ENCODE results near the gene ANKRD26. TPM values are rescaled to one million over a fixed set of nuclear protein-coding genes. Genes with fewer than 3 reads are reported as not detected.

Gene ANKRD26
- polyA plus RNA-seq, 2 of the 4 experiments (the other 2 are of a cell fraction) = 4.0 to 4.1 TPM

- ChIA-PET POLR2A (no interaction called here), CTCF (no interaction called here)
- Histone ChIP-seq H3K4me1 (no peaks in the 10 kb centered on the region), H3K9me3 (no peaks in the 10 kb centered on the region), H3K27ac (no peak overlapping the region), H3K4me2 (no peak overlapping the region), H3K4me3 (no peak overlapping the region)
- DNase-seq (ENCODE audit: low read depth in 1 of 2, low spot score in 1 of 2) (peak in 1 of 2 experiments; percentile 27), ATAC-seq (peak; percentile 34 to 62; a peak in 4 of 6 replicates), FAIRE-seq (no peak)
- 89% methylated on average over 6 of the region's 6 CpGs for WGBS (ENCODE audit: missing lambda C conversion rate)
- TF ChIP-seq CHD4 (IDR thresholded peaks at IDR 0.05; ENCODE audit: borderline replicate concordance) (no peak), MAFK (IDR thresholded peaks at IDR 0.05; ENCODE audit: partially characterized antibody) (no peak), JUNB (IDR thresholded peaks at IDR 0.05) (no peak), EP300 (IDR thresholded peaks at IDR 0.05) (no peak), BCL3 (IDR thresholded peaks at IDR 0.05) (no peak), POLR2AphosphoS2 (conservative IDR thresholded peaks at IDR 0.05; ENCODE audit: low read length) (no peak), ZC3H11A (IDR thresholded peaks at IDR 0.05) (no peak), ESRRA (IDR thresholded peaks at IDR 0.05; ENCODE audit: borderline replicate concordance, low read length) (no peak), MAZ (IDR thresholded peaks at IDR 0.05; ENCODE audit: borderline replicate concordance, low read depth, low read length) (no peak), SREBF2 (IDR thresholded peaks at IDR 0.05) (no peak), RAD21 (conservative IDR thresholded peaks at IDR 0.05 in 1 of 2, IDR thresholded peaks at IDR 0.05 in 1 of 2) (no peak)
Measured at GRCh38 chr10:27072436-27073114, 27.7 kb downstream of the ANKRD26 start.

GRCh38 chr10:27068217-27068891 is 31.9 kb downstream of the ANKRD26 start:
- 95% methylated on average over 2 of the region's 2 CpGs for WGBS (ENCODE audit: missing lambda C conversion rate)
- no peaks in the 10 kb centered on the region for H3K4me1 ChIP-seq
- ChIA-PET CTCF (no interaction called here), POLR2A (no interaction called here)
- no peak overlapping the region for H3K27ac ChIP-seq
- ATAC-seq (no peak), DNase-seq (ENCODE audit: low read depth in 1 of 2, low spot score in 1 of 2) (no peak), FAIRE-seq (no peak)
- no peaks in the 10 kb centered on the region for H3K9me3 ChIP-seq
- H3K4me3 ChIP-seq = no peak overlapping the region
- H3K4me2 ChIP-seq = no peak overlapping the region
- TF ChIP-seq MYC (IDR thresholded peaks at IDR 0.05; ENCODE audit: borderline replicate concordance, low read length) (no peak), ZC3H11A (IDR thresholded peaks at IDR 0.05) (no peak), ATOH8 (CRISPR knock-in tag; IDR thresholded peaks at IDR 0.05; ENCODE audit: low read depth) (no peak), CTCF (IDR thresholded peaks at IDR 0.05) (no peak)

GRCh38 chr10:27065084-27065483 is 35.2 kb downstream of the ANKRD26 start:
- Histone ChIP-seq H3K27ac (no peak overlapping the region), H3K4me3 (no peak overlapping the region), H3K4me2 (no peak overlapping the region), H3K9me3 (no peaks in the 10 kb centered on the region), H3K4me1 (no peaks in the 10 kb centered on the region)
- FAIRE-seq (no peak), ATAC-seq (no peak), DNase-seq (ENCODE audit: low read depth in 1 of 2, low spot score in 1 of 2) (no peak)
- TF ChIP-seq NR3C1 (IDR thresholded peaks at IDR 0.05) (no peak), RNF2 (IDR thresholded peaks at IDR 0.05; ENCODE audit: borderline replicate concordance, low read depth) (no peak), TP53 (CRISPR knock-in tag; IDR thresholded peaks at IDR 0.05) (no peak), HOXB5 (CRISPR knock-in tag; IDR thresholded peaks at IDR 0.05) (no peak), ZFP36 (IDR thresholded peaks at IDR 0.05; ENCODE audit: borderline replicate concordance, partially characterized antibody) (no peak), ESRRA (IDR thresholded peaks at IDR 0.05; ENCODE audit: borderline replicate concordance, low read length) (no peak), ELK1 (IDR thresholded peaks at IDR 0.05; ENCODE audit: low read depth, low read length) (no peak), KDM5A (IDR thresholded peaks at IDR 0.05) (no peak), ATOH8 (CRISPR knock-in tag; IDR thresholded peaks at IDR 0.05; ENCODE audit: low read depth) (no peak), EHMT2 (IDR thresholded peaks at IDR 0.05; ENCODE audit: low read depth) (no peak), HDAC2 (IDR thresholded peaks at IDR 0.05) (no peak), E2F6 (IDR thresholded peaks at IDR 0.05; ENCODE audit: borderline replicate concordance, low read depth) (no peak), POLR2A (IDR thresholded peaks at IDR 0.05; ENCODE audit: low read length) (no peak), EHF (CRISPR knock-in tag; IDR thresholded peaks at IDR 0.05) (no peak), HOXB13 (CRISPR knock-in tag; IDR thresholded peaks at IDR 0.05; ENCODE audit: low read depth) (no peak)
- CTCF ChIA-PET = no interaction called here
- 88% methylated on average over 2 of the region's 2 CpGs for WGBS (ENCODE audit: missing lambda C conversion rate)
- POLR2A ChIA-PET = no interaction called here
